ENCODE results near the gene DPH7.

GRCh38 chr9:137621131-137621757, 42.5 kb upstream of the DPH7 start:
- TF ChIP-seq CTCF (IDR thresholded peaks at IDR 0.05) (peak in 2 of 4 experiments; percentile 13 to 14), POLR2A (IDR thresholded peaks at IDR 0.05) (no peak)
